Adipocyte (in vitro differentiated cells): ENCODE results near the gene PLA2G4F.
A peak's percentile ranks its signal among the peaks of the same experiment; 100 is the strongest.

Experiments
- DNase-seq: peaks from one replicate; pipeline ENCODE4 v3.0.0-alpha.2; 2015; ENCODE audit warnings: low read depth
- H3K27me3 ChIP-seq: replicated peaks from 2 replicates; pipeline ENCODE4 v1.7.0; 2013; ENCODE audit warnings: mild to moderate bottlenecking, low read length, moderate library complexity; ENCODE audit not compliant: control insufficient read depth, insufficient read depth
- H3K36me3 ChIP-seq: 2 replicates; pipeline ENCODE4 v1.7.0; 2013; ENCODE audit warnings: low read length, mild to moderate bottlenecking, moderate library complexity; ENCODE audit not compliant: control insufficient read depth, insufficient read depth, severe bottlenecking
- H3K4me1 ChIP-seq: 2 replicates; pipeline ENCODE4 v1.7.0; 2013; ENCODE audit warnings: mild to moderate bottlenecking, low read length, moderate library complexity; ENCODE audit not compliant: control insufficient read depth, insufficient read depth
- H3K4me3 ChIP-seq: 2 replicates; pipeline ENCODE4 v1.7.0; 2013; ENCODE audit warnings: mild to moderate bottlenecking, low read length, moderate library complexity
- H3K9ac ChIP-seq: 2 replicates; pipeline ENCODE4 v1.7.0; 2013; ENCODE audit warnings: mild to moderate bottlenecking, low read length, moderate library complexity
- H3K9me3 ChIP-seq: 2 replicates; pipeline ENCODE4 v1.7.0; 2013; ENCODE audit warnings: mild to moderate bottlenecking, low read length, moderate library complexity; ENCODE audit not compliant: control insufficient read depth

Gene PLA2G4F

GRCh38 chr15:42137461-42138261, 18.8 kb downstream of the PLA2G4F start:
- peaks cover 48% of the 10 kb centered on the region for H3K27me3 ChIP-seq
- no peaks in the 10 kb centered on the region for H3K9me3 ChIP-seq
- no peak overlapping the region for H3K9ac ChIP-seq
- H3K36me3 ChIP-seq, result no peaks in the 10 kb centered on the region
- peak; percentile 85 for DNase-seq
- H3K4me1 ChIP-seq, result no peaks in the 10 kb centered on the region
- H3K4me3 ChIP-seq, result no peak overlapping the region

DNA sequence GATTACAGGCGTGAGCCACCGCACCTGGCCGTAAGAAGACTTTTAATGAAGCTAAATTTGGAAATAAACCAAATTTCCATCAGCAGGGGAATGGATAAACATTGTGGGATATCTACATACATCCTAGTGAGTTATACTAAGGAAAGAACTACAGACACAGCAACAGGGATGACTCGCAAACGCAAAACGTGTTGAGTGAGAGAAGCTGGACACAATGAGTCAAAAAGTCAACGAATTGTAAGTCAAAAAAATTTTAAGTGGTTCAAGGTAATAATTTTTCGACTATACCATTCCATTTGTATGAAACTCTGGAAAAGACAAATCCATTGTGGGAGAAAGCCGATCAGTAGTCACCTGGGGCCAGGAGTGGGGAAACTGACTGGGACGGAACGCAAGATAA, 19.9 kb downstream of the PLA2G4F start:
- no peak for DNase-seq
- Histone ChIP-seq H3K4me3 (no peak overlapping the region), H3K36me3 (no peaks in the 10 kb centered on the region), H3K9me3 (no peaks in the 10 kb centered on the region), H3K4me1 (no peaks in the 10 kb centered on the region), H3K27me3 (peaks cover 40% of the 10 kb centered on the region), H3K9ac (no peak overlapping the region)

DNA sequence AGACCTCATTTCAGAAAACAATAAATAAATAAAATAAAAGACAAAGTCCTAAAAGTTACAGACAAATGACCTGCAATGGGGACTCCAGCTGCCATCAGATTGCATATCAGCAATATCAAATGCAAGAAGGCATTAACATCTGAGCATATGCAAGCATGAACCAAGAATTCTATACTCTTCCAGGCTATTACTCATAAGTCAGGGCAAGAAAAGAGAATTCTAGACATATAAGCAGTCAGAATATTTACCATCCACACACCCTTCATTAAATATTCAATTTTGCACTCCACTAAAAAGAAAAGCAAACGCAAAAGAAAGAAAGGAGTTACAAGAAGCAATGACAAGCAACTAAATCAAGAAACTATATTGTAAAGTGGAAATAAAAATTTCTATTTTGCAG, 21.1 kb downstream of the PLA2G4F start:
- Histone ChIP-seq H3K36me3 (no peaks in the 10 kb centered on the region), H3K4me1 (no peaks in the 10 kb centered on the region)
- DNase-seq, result no peak

GRCh38 chr15:42134617-42135245, 21.7 kb downstream of the PLA2G4F start:
- Histone ChIP-seq H3K4me1 (no peaks in the 10 kb centered on the region), H3K9ac (no peak overlapping the region), H3K36me3 (no peaks in the 10 kb centered on the region), H3K4me3 (no peak overlapping the region), H3K27me3 (peaks cover 40% of the 10 kb centered on the region), H3K9me3 (no peaks in the 10 kb centered on the region)
- DNase-seq, result no peak

More for the DNA sequence above, 21.1 kb downstream of the PLA2G4F start:
- no peak overlapping the region for H3K4me3 ChIP-seq
- no peak overlapping the region for H3K9ac ChIP-seq
- H3K9me3 ChIP-seq, result no peaks in the 10 kb centered on the region
- peaks cover 41% of the 10 kb centered on the region for H3K27me3 ChIP-seq

GRCh38 chr15:42133886-42134502, 22.4 kb downstream of the PLA2G4F start:
- Histone ChIP-seq H3K4me1 (no peaks in the 10 kb centered on the region), H3K9me3 (no peaks in the 10 kb centered on the region), H3K36me3 (no peaks in the 10 kb centered on the region), H3K4me3 (no peak overlapping the region), H3K27me3 (peaks cover 39% of the 10 kb centered on the region), H3K9ac (no peak overlapping the region)
- peak; percentile 31 for DNase-seq

- no peak overlapping the region for H3K9ac ChIP-seq
Observed at GRCh38 chr15:42133356-42133755, 23.1 kb downstream of the PLA2G4F start.

GRCh38 chr15:42131826-42132806, 24.3 kb downstream of the PLA2G4F start:
- no peak for DNase-seq
- Histone ChIP-seq H3K4me3 (no peak overlapping the region), H3K36me3 (no peaks in the 10 kb centered on the region), H3K27me3 (peaks cover 50% of the 10 kb centered on the region), H3K4me1 (no peaks in the 10 kb centered on the region), H3K9me3 (no peaks in the 10 kb centered on the region), H3K9ac (no peak overlapping the region)

More at GRCh38 chr15:42133356-42133755, 23.1 kb downstream of the PLA2G4F start:
- H3K4me1 ChIP-seq, result no peaks in the 10 kb centered on the region
- H3K9me3 ChIP-seq, result no peaks in the 10 kb centered on the region
- no peaks in the 10 kb centered on the region for H3K36me3 ChIP-seq
- DNase-seq, result no peak
- peaks cover 38% of the 10 kb centered on the region for H3K27me3 ChIP-seq
- H3K4me3 ChIP-seq, result no peak overlapping the region

GRCh38 chr15:42131006-42131405, 25.4 kb downstream of the PLA2G4F start:
- DNase-seq, result no peak
- Histone ChIP-seq H3K27me3 (peaks cover 45% of the 10 kb centered on the region), H3K36me3 (no peaks in the 10 kb centered on the region), H3K4me3 (no peak overlapping the region), H3K4me1 (no peaks in the 10 kb centered on the region), H3K9me3 (no peaks in the 10 kb centered on the region), H3K9ac (no peak overlapping the region)

- H3K27me3 ChIP-seq, result peaks cover 50% of the 10 kb centered on the region
- no peak overlapping the region for H3K4me3 ChIP-seq
- H3K9ac ChIP-seq, result no peak overlapping the region
- no peaks in the 10 kb centered on the region for H3K9me3 ChIP-seq
- H3K4me1 ChIP-seq, result no peaks in the 10 kb centered on the region
- no peaks in the 10 kb centered on the region for H3K36me3 ChIP-seq
- no peak for DNase-seq
Observed at GRCh38 chr15:42130246-42130986, 26.0 kb downstream of the PLA2G4F start.

DNA sequence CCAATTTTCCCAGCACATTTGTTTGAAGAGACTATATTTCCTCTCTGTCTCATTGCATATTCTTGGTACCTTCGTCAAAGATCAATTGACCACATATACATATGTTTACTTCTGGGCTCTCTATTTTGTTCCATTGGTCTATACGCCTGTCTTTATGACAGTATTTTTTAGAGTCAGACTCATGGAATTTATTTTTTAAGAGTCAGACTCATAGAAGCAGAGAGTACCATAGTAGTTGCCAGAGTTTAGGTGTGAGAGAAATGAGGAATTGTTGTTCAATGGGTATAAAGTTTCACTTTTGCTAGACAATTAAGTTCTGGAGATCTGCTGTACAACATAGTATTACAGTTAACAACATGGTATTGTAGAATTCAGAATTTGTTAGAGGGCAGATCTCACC, 27.1 kb downstream of the PLA2G4F start:
- Histone ChIP-seq H3K9me3 (no peaks in the 10 kb centered on the region), H3K36me3 (no peaks in the 10 kb centered on the region), H3K9ac (no peak overlapping the region), H3K4me1 (no peaks in the 10 kb centered on the region), H3K4me3 (no peak overlapping the region), H3K27me3 (peaks cover 51% of the 10 kb centered on the region)
- DNase-seq, result no peak
